ENCODE results near the gene SNX13.

The SNX13 gene

DNA sequence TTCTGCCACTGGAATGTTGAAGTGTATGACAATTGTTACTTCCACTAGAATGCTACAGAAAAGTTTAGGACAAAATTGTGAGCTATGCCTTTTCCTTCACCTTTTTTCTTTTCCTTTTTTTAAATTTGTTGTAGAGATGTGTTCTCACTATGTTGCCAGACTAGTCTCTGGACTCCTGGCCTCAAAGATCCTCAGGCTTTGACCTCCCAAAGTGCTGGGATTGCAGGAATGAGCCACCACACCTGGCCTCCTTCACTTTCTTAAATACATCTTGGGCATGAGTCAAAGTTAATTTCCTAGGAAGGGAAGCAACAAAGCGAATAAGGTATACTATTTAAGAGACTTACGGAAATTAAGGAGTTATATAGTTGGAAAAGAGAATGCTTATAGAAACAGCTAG, 2.7 kb upstream of the SNX13 start:
- DNase-seq = no peak

DNA sequence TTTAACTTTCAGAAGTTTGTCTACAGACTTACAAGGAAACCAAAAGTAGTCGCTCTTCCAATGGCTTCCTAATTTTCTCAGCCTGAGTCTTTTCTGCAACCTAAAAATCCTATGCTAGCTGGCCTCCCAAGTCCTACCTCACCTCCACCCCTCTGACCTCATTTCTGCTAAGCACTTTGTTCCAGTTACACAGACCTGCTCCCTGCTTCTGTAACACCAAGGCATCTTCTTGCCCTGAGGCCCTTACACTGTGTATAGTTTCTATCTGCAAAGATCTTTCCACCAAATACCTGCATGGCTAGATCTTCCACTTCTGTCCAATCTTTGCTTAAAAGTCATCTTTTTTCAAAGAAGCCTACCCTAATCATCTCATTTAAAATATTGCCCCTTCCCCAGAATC, 1.9 kb upstream of the SNX13 start:
- no peak for DNase-seq

DNA sequence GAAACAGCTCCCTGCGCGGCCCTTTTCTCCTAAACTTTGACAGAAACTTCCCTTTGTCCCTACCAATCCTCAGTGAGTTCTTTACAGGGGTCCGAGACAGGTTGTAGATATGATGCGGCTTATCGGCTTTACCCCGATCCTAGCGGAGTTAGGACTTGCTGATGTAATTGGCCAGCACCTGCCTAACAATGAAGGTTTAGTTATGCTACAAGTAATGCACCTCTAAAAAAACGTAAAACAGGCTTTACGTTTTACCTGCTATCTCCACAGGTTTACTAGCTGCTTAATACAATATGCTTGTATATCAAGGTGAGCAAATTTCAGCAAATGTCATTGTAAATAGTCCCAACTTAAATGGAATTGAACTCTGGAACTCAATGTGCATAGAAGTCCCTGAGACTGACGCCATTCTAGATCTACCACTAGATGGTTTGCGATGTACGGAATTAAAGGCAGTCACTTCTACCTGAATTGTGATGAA, 697 bp upstream of the SNX13 start:
- DNase-seq = no peak

DNA sequence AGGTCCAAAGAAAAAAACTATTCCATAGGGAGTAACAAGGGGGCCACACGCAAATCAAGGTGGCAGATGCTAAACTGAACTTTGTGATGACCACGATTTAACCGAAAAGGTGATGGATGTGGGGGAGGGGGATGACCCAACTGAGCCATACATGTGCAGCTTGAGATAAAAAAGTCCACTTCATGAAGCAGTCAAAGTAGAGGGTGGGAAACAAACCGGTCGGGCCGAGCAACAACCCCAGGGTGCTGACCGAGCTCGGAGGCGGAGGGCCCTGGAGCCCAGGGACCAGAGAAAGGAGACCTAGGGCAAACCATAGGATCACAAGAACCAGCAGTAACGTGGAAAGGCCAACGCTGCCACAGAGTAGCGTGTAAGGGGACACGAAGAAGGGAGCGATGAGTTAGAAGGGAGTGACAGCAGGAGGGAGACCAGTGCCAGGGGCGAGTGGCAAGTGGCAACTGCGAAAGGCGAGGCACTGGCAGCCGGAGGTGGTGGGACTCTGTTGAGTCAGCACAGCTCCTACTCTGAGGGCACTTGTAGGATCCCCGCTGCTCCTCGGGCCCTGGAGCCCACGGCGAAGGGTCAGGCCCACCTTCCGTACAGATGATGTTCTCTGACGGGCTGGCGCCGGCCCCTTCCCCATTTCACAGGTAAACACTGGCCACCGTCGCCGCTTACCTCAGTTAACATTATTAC, 540 bp downstream of the SNX13 start:
- no peak for DNase-seq

DNA sequence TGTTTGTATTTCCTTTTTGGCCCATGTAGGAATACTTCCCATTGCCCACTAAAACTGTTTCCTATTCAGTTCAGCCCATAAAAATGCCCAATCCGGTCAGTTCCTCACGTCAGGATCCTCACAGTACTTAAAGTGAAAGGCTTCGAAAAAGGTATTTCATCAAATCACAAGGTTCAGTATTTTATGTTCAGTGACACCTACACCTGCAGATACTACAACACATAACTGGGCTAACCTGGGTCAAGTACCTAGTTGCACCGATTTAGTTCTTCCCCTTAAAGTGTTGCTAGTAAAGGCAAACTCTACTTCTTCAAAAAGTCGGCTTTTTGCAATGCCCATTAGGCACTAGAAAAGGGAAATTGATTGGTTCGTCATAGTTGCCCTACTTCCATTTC, 1.1 kb downstream of the SNX13 start:
- no peak for DNase-seq

DNA sequence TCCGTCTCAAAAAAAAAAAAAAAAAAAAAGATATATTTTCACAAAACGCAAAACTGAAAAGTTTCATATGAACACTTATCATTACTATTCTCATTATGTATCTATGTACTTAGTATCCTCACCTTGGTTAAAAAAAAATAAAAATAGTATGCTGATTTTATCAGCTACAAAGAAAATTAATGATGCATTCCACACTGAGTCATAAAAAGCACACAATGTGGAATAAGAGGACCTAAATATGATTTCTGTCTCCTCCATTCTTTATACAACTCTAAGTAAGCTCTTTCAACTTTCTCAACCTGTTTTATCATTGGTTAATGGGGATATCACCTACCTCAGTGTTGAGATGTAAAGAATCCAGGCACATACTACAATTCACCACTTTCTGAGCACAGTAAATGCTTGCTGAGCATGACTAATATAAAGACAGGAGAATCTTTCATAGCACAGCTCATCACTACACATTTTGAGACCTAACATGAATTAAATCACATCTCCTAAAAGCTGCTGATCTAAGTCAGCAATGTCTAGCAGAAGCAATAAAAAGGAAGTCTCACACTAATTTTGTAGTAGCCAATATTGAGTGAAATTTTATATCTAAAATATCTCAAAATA, 2.7 kb downstream of the SNX13 start:
- no peak for DNase-seq

DNA sequence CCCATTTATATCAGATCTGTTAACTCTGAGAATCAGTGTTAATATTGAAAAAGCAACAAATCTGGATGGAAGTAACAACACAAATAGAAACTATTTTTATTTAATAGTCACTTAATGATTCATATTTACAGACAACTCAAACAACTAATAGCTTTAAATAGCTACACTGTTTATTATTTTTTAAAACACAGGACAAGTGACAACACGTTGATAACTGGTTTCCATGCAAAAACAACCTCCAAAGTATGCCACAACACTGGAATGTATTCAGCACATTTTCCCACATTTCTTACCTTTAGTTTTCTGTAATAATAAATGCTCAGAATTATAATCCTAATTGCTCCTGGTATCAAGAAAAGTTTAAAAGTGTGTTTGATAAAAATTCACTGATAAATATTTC, 4.0 kb downstream of the SNX13 start:
- no peak for DNase-seq

DNA sequence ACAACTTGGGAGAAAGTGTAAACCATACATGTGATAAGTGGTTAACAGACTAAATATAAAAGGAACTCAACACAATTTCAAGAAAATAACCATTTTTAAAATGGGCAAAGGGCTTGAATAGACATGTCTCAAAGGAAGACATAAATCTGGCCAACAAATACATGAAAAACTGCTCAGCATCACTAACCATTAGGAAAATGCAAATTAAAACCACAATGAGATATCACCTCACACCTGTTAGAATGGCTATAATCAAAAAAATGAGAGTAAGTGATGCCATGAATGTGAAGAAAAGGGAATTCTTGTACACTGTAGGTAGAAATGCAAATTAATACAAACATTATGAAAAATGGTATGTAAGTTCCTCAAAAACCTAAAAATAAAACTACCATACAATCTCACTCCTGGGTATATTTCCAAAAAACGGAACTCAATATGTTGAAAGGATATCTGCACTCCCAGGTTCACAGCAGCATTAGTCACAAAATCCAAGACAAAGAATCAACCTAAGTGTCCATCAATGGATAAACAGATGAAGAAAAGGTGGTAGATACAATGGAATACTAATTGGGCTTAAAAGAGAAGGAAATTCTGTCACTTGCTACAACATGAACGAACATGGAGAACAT, 5.6 kb downstream of the SNX13 start:
- DNase-seq = no peak

DNA sequence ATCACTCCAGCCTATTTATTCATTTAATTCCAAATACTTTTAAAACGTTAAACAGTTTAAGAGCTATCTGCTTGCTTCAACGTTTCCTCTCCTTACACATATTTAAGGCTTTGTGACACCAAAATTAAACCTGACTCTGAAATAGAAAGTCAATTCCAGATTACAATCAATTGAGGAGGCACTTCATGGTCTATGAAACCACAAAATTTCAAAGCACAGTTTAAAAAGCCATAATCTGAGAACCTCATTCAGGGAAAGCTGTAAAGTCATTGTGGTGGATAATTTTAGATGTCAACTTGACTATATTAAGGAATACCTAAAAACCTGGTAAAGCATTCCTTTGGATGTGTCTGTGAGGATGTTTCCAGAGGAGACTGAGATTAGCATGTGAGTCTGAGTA, 6.2 kb downstream of the SNX13 start:
- DNase-seq = no peak

DNA sequence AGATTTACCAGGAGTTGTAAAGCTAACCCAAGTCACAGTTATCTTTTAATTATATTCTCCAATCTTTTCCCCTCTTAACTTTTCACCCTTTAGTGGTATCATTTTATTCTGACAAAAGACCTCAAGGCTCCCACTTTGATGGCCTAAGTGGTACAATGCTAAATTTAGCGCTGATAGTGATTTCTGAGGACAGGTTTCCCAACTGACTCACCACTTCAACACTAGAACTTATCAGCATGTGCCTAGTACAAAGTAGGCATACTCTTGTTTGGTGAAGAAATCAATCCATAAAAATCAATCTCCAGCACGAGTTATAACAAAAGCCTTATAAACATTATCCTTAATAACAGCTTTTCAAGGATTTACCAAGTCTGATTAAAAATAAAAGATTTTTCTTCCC, 7.5 kb downstream of the SNX13 start:
- DNase-seq = no peak

DNA sequence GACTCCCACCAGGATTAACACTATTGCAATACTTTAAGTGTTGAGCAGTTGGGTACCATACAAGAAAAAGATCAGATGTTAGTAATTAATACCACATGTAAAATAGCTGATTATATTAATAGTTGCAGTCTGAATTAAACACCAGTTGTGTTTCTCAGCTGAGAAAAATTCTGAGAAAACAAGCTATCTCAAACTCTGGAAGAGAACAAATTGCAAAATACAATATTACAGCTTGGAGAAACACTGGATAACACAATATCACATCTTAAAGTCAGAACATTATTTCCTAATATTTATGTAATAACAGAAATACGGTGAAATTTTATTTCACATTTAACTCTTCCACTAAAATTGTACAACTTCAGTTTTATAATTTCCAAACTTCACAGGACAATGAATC, 9.2 kb downstream of the SNX13 start:
- DNase-seq = no peak

DNA sequence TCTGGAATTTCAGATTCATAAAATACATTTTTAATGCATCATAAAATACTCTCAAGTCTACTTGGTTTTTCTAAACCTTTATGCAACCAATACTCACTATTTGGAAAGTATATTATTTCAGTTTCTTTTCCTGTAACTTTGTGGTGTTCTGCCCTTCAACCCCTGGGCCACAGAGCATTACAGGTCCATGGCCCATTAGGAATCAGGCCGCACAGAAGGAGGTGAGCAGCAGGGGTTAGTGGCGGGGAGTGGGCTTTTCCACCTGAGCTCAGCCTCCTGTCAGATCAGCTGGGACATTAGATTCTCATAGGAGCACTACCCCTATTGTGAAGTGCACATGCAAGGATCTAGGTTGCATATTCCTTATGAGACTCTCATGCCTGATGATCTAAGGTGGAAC, 9.7 kb downstream of the SNX13 start:
- no peak for DNase-seq

DNA sequence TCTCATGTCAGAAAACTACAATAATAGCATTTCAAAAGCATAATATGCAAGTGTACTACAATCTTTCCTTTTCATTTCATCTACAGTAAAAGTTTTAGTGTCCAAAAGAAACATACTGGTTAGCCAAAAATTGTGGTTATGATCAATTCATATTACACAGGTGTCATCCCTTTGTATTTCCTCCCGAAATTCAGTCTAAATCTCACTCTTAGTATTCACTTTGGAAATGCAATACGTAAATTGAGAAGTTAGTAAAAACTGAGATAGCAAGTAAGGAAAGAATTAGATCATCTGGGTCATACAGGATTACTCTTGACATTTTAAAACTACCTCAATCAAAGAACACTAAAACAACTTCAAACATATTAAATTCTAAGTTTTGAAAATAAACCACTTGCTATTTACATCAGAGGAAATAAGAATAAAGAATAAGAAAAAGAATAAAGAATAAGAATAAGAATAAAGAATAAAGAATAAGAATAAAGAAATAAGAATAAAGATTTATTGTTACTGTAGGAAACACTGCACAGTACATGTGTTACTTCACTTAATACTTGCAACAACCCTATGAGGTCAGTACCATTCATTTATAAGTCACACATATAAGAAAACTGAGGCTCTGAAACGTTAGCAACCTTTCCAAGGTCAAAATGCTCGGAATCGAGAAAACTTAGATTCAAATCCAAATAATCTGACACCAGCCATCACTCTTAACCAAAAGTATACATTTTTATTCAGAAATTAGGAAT, 10.5 kb downstream of the SNX13 start:
- no peak for DNase-seq

DNA sequence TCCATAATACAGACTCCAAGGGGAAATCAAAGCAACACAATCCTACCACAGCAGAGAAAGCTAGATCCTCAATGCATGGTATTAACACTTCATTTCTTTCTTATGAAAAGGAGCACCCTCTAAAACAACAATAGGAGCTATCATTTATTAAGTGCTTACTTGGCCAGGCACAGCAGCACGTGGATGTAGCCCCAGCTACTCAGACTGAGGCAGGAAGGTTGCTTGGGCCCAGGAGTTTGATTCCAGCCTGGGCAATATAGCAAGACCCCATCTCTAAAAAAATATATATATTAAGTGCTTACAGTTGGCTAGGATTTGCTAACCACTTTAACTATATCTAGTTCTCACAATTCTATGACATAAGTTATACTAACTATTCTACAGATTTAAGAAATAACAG, 12.2 kb downstream of the SNX13 start:
- DNase-seq = no peak

DNA sequence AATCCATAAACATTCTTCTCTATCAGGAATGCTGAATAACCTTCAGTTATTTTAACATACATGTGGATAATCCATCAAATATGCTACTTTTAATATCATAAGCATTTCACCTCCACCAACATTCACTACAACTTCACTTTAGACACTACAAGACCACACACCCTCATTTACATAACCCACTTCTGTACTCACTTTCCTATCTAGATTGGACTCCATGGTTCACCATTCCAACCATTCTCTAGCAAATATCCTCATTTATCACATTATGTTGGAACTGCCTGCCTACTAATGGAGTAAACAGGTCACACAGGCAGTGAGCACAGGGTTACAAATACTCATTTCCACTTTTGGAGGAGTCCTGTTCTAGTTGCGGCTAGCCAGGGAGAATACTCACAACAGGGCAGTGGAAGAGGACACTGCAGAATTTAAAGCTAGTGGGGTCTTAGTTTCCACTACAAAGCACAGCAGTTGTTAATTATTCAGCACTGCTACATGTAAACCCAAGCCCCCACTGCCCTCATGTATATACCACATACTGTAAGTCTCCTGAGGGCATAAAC, 18.4 kb downstream of the SNX13 start:
- no peak for DNase-seq

DNA sequence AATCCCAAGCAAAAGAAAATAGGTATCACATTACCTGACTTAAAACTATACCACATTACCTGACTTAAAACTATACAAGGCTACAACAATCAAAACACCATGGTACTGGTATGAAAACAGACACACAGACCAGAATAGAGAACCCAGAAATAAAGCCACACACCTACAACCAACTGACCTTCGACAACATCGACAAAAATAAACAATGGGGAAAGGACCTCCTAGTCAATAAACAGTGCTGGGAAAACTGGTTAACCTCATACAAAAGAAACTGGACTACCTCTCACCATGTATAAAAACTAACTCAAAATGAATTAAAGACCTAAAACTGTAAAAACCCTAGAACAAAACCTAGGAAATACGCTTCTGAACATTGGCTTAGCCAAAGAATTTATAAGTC, 22.5 kb downstream of the SNX13 start:
- no peak for DNase-seq

DNA sequence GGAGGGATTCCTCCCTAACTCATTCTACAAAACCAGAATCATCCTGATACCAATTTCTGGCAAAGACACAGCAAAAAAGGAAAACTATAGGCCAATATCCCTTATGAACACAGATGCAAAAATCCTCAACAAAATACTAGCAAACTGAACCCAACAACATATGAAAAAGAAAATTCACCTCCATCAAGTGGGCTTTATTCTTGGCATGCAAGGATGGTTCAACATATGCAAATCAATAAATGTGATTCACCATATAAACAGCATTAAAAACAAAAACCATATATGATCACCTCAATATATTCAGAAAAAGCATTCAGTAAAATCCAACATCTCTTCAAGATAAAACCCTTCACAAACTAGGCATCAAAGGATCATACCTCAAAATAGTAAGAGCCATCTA, 23.5 kb downstream of the SNX13 start:
- DNase-seq = no peak

DNA sequence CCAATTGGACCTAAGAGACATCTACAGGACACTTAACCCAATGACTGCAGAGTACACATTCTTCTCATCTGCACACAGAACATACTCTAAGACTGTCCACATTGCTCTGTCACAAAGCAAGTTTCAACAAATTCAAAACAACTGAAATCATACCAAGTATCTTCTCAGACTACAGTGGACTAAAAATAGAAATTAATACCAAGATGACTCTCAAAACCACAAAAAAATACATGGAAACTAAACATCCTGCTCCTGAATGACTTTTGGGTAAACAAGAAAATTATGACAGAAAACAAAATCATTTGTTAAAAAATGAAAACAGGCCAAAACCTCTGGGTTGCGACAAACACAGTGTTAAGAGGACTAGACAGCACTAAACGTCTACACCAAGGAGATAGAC, 24.5 kb downstream of the SNX13 start:
- DNase-seq = no peak

DNA sequence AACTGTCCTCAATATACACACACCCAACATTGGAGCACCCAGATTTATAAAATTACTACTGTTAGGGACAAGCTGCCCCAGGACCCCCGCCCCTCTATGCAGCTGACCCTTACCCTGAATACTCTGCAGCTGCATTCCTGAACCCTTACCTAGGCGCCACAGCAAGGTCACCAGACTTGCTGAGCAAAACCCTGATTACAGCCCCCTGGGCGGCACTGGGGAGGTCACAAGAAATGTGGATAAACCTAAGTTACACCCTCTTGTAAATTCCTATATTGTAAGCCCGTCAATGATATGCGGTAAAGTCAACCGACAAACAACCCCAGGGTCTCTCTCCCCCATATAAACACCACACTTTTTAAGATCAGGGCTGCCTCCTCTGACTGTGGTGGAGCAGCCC, 25.1 kb downstream of the SNX13 start:
- DNase-seq = no peak

DNA sequence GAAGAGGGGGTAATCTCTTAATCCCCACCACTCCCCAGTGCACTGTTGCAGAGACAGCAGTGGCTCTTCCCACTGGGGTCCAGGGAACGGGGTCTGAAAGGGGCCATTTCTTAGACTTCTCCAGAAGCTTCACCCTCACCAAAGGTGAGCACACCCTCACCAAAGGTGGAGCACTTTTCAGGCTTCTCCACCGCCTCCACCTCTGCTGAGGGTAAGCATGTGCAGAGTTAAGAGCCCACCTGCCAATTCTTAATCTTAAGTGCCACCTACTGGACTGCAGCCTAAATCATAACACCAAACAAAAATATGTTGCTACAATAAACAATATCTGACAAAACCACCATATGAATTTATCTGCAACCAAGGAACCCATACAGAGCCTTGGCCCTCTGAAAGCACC, 27.0 kb downstream of the SNX13 start:
- no peak for DNase-seq

DNA sequence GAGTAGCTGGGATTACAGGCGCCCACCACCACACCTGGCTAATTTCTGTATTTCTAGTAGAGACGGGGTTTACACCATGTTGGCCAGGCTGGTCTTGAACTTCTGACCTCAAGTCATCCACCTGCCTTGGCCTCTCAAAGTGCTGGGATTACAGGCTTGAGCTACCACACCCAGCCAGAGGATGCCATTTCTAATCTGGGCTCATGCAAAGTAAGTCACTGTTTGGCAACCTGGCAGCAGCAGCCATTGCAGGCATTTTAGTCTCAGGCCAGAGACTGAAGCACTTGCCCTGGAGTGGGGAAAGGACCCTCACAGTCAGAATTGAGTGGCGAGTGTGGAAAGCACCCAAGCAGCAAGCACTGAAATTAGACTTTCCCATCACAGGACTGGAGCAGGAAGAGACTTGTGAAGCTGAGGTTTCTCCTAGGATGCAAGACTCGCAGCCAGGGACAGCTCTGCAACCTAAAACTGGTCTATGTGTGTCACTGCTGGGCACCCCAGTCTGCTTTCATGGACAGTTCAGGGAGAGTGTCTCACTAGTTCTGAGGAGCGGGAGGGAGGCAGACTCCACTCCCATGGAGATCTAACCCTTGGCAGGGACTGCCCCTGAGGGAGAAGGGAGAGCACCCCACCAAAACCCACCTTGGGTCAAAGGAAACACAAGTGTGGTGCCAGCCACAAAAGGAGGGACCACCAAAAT, 27.6 kb downstream of the SNX13 start:
- no peak for DNase-seq

DNA sequence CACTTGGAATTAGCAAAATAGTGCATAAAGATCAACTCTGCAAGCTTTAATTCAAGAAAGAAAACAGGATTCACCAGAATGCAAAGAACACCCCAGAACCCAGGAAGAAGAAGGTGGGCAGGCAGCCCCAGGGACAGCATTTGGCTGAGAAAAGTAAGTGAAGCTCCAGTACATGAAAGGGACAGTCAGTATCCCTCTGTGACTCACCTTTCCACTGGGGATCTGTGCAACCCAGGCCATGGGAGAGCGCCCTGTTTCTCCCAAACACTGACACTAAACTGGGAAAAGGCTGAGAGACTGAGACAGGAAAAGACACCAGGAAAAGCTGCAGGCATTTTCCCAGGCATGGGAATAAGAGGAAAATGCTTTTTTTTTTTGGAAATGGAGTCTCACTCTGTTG, 28.2 kb downstream of the SNX13 start:
- no peak for DNase-seq

DNA sequence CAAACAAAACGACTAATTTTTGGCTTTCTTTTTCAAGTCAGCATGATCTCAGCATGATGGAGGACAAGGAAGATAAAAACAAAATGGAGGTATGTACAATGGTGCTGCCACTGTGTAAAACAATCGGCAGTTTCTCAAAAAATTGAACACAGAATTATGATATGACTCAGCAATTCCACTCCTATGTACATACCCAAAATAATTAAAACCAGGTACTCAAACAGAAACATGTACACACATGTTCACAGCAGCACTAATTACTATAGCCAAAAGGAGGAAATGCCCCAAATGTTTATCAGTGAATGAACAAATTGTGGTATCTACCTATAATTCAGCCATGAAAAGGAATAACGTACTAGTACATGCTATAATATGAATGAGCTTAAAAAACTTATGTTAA, 29.9 kb downstream of the SNX13 start:
- DNase-seq = no peak
